PC-9 (cell line): ENCODE data around the gene ERBB4. TPM values are rescaled to one million over a fixed set of nuclear protein-coding genes. Genes with fewer than 3 reads are reported as not detected.

Experiments used
- BruUV-seq: library from RNA; stranded (reverse); fragments of 400-500 nt; replicated peaks from 2 replicates; lab custom pipeline; 2021; lab: Mats Ljungman, UMichigan
- CTCF ChIA-PET: fragments of 300-600 bp; sonication (Branson Sonifier 250); formaldehyde crosslinking; loops from one replicate; lab custom pipeline; 2022; ENCODE audit warnings: antibody characterized with exemption; lab: Charles Lee
- POLR2A ChIA-PET: fragments of 300-600 bp; sonication (Branson Sonifier 250); formaldehyde crosslinking; loops from one replicate; lab custom pipeline; 2022; ENCODE audit warnings: antibody characterized with exemption; ENCODE audit not compliant: unreplicated experiment; lab: Charles Lee
- DNase-seq, 2 experiments: peaks; one replicate each; pipeline versions ENCODE4 v3.0.0 to v3.0.0-alpha.2; 2015 to 2022; ENCODE audit warnings: mixed read lengths in 1 of 2
- H2AFZ ChIP-seq: fragments of 200-600 bp; sonication (generic); 2 replicates; pipeline ENCODE4 v1.8.1; 2017; ENCODE audit warnings: antibody characterized with exemption
- H3F3A ChIP-seq: fragments of 200-600 bp; sonication (generic); 2 replicates; pipeline ENCODE4 v1.8.1; 2017; ENCODE audit warnings: antibody characterized with exemption, mild to moderate bottlenecking, low read depth; ENCODE audit not compliant: insufficient read depth
- H3K27ac ChIP-seq: fragments of 200-600 bp; sonication (generic); 2 replicates; pipeline ENCODE4 v1.6.1; 2016; ENCODE audit warnings: mixed run types
- H3K27me3 ChIP-seq: fragments of 200-600 bp; sonication (generic); 2 replicates; pipeline ENCODE4 v1.6.1; 2016; ENCODE audit warnings: low read depth, mixed run types; ENCODE audit not compliant: insufficient read depth
- H3K36me3 ChIP-seq: fragments of 200-600 bp; sonication (generic); 2 replicates; pipeline ENCODE4 v1.6.1; 2016; ENCODE audit warnings: low read depth, mixed run types
- H3K4me1 ChIP-seq: fragments of 200-600 bp; sonication (generic); replicated peaks from 2 replicates; pipeline ENCODE4 v1.6.1; 2016; ENCODE audit warnings: mixed run types; ENCODE audit not compliant: insufficient read depth
- H3K4me2 ChIP-seq: fragments of 200-600 bp; sonication (generic); 2 replicates; pipeline ENCODE4 v1.6.1; 2017; ENCODE audit warnings: mixed run types
- H3K4me3 ChIP-seq: fragments of 200-600 bp; sonication (generic); 2 replicates; pipeline ENCODE4 v1.6.1; 2016; ENCODE audit warnings: mixed run types
- H3K79me2 ChIP-seq: fragments of 200-600 bp; sonication (generic); 2 replicates; pipeline ENCODE4 v1.6.1; 2017; ENCODE audit warnings: low read depth, mixed run types
- H3K9me2 ChIP-seq: fragments of 200-600 bp; sonication (generic); 2 replicates; pipeline ENCODE4 v1.8.1; 2017; ENCODE audit warnings: mild to moderate bottlenecking; ENCODE audit not compliant: insufficient read depth
- H3K9me3 ChIP-seq: fragments of 200-600 bp; sonication (generic); 2 replicates; pipeline ENCODE4 v1.8.1; 2016; ENCODE audit warnings: low read depth; ENCODE audit not compliant: insufficient read depth
- H4K20me1 ChIP-seq: fragments of 200-600 bp; sonication (generic); 2 replicates; pipeline ENCODE4 v1.8.1; 2017; ENCODE audit not compliant: insufficient read depth
- EZH2 ChIP-seq: fragments of 200-600 bp; sonication (generic); IDR thresholded peaks from 2 replicates; pipeline ENCODE4 v1.8.0; 2017; ENCODE audit warnings: antibody characterized with exemption, low read depth
- intact Hi-C: fragments of 100-400 bp; cut with micrococcal nuclease; formaldehyde crosslinking; loops from one replicate; pipeline ENCODE4 v1.10.0; 2022; ENCODE audit not compliant: unreplicated experiment
- total RNA-seq: library from RNA; stranded (reverse); gene quantifications from 2 replicates; pipeline ENCODE4 v1.2.3, GENCODE V29; 2021
- TF ChIP-seq, protein P1 (sequence below): fragments of 200-600 bp; sonication (generic); conservative IDR thresholded peaks from 2 replicates; pipeline ENCODE4 v1.6.1; 2017; ENCODE audit warnings: mixed run types, antibody characterized with exemption, mild to moderate bottlenecking, moderate library complexity

ERBB4 gene
- total RNA-seq, 1 experiment from 2014 or later: not detected

DNA sequence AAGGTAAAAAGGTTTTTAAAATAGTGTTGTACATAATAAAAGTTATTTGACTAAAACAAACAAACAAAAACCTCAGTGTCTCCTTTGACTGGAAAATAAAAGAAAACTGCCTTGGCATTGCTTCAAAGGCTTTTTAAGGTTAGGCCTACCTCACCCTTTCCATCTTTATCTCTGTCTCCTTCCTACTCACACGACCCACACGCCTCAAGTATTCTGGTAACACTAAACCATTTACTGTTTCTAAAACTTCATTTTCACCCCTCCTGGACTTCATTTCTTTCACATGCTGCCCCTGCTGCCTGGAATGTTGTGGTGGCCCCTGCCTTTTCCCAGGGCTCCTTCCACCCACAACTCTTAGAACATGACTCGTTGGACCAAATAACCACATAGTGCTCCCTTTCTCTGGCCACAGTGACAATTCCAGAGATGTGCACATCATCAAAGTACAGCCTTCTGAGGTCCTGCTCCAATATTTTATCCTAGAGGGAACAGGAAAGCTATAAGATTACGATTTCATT, 54.0 kb downstream of the ERBB4 start:
- H2AFZ ChIP-seq: peak overlapping the region; percentile 39; the same call in 1 of the 2 replicates
- POLR2A ChIA-PET: no interaction called here
- DNase-seq: no peak
- intact Hi-C loops: no loop called here
- no peak overlapping the region for H3K27ac ChIP-seq
- H3K9me2 ChIP-seq: no peaks in the 10 kb centered on the region
- H4K20me1 ChIP-seq: no peaks in the 10 kb centered on the region
- H3K4me1 ChIP-seq: no peaks in the 10 kb centered on the region
- CTCF ChIA-PET: no interaction called here
- no peak overlapping the region for H3K4me2 ChIP-seq
- no peaks in the 10 kb centered on the region for H3F3A ChIP-seq
- no peak overlapping the region for H3K4me3 ChIP-seq
- H3K36me3 ChIP-seq: no peaks in the 10 kb centered on the region
- H3K79me2 ChIP-seq: no peaks in the 10 kb centered on the region
- no TSS peak for BruUV-seq
- no peaks in the 10 kb centered on the region for H3K9me3 ChIP-seq
- no peaks in the 10 kb centered on the region for H3K27me3 ChIP-seq
- TF ChIP-seq, protein P1, sequence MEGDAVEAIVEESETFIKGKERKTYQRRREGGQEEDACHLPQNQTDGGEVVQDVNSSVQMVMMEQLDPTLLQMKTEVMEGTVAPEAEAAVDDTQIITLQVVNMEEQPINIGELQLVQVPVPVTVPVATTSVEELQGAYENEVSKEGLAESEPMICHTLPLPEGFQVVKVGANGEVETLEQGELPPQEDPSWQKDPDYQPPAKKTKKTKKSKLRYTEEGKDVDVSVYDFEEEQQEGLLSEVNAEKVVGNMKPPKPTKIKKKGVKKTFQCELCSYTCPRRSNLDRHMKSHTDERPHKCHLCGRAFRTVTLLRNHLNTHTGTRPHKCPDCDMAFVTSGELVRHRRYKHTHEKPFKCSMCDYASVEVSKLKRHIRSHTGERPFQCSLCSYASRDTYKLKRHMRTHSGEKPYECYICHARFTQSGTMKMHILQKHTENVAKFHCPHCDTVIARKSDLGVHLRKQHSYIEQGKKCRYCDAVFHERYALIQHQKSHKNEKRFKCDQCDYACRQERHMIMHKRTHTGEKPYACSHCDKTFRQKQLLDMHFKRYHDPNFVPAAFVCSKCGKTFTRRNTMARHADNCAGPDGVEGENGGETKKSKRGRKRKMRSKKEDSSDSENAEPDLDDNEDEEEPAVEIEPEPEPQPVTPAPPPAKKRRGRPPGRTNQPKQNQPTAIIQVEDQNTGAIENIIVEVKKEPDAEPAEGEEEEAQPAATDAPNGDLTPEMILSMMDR: no peak
- no peak for TF ChIP-seq EZH2

DNA sequence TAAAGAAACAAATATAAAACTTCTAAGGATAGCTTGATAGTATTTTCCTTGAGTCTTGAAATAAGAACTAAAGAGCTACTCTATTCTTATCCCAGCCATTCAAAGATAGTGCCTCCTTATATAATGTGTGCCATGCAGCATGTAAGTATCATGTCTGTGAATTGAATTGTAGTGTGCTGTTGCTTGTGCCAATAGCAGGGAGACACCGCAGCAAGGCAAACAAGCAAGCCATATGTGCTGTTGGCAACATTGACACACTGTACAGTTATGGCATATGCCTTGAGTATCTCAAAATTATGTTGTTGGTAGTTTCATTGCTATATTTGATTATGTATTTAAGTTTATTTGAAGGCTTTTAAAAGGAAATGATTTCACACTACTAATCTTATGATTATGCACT, 58.2 kb downstream of the ERBB4 start:
- H3K36me3 ChIP-seq: no peaks in the 10 kb centered on the region
- TF ChIP-seq EZH2: no peak
- TF ChIP-seq, protein P1: no peak
- no TSS peak for BruUV-seq

DNA sequence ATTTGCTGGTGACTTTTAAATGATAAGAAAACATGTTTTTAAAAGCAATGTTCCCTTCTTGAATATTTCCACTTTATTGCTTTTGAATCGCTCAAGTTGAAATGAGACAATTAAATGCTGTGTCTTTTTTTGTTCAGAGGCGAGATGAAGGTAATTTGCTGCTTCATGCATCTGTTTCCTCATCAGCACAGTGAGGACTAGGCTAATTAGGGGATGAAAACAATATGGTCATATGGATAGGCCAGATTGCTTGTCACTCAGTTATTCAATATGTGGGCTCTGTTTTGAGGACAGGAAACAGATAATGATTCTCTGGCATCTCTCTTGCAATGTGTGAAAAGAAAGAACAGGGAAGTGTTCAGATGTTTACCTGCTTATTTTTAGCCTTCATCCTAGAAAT, 61.0 kb downstream of the ERBB4 start:
- Histone ChIP-seq H3K79me2 (no peaks in the 10 kb centered on the region), H4K20me1 (no peaks in the 10 kb centered on the region), H3K27me3 (no peaks in the 10 kb centered on the region), H3K27ac (no peak overlapping the region), H3K4me3 (no peak overlapping the region), H2AFZ (no peak overlapping the region), H3F3A (no peaks in the 10 kb centered on the region), H3K9me3 (no peaks in the 10 kb centered on the region), H3K9me2 (no peaks in the 10 kb centered on the region), H3K36me3 (no peaks in the 10 kb centered on the region), H3K4me2 (no peak overlapping the region), H3K4me1 (no peaks in the 10 kb centered on the region)
- no TSS peak for BruUV-seq
- DNase-seq: no peak
- ChIA-PET POLR2A (no interaction called here), CTCF (no interaction called here)
- TF ChIP-seq EZH2: no peak
- TF ChIP-seq, protein P1: no peak
- intact Hi-C loops: loop anchor here (5.0 kb wide), 1 partner anchor 55 kb away; no protein-coding TSS in a partner anchor

More for the DNA sequence above, 58.2 kb downstream of the ERBB4 start:
- no peak overlapping the region for H3K4me2 ChIP-seq
- H3K9me3 ChIP-seq: no peaks in the 10 kb centered on the region
- H4K20me1 ChIP-seq: no peaks in the 10 kb centered on the region
- H3K27ac ChIP-seq: no peak overlapping the region
- no peak for DNase-seq
- no peaks in the 10 kb centered on the region for H3F3A ChIP-seq
- no peak overlapping the region for H2AFZ ChIP-seq
- no peak overlapping the region for H3K4me3 ChIP-seq
- H3K79me2 ChIP-seq: no peaks in the 10 kb centered on the region
- H3K27me3 ChIP-seq: no peaks in the 10 kb centered on the region
- CTCF ChIA-PET: no interaction called here
- intact Hi-C loops: no loop called here
- H3K9me2 ChIP-seq: no peaks in the 10 kb centered on the region
- POLR2A ChIA-PET: no interaction called here
- no peaks in the 10 kb centered on the region for H3K4me1 ChIP-seq
